Measurements from ENCODE around the gene SERPINA10. TPM values are rescaled to one million over a fixed set of nuclear protein-coding genes. Genes with fewer than 3 reads are reported as not detected.

SERPINA10 gene
- polyA plus RNA-seq, 1 experiment: not detected

GRCh38 chr14:94307410-94307992 lies 14.4 kb upstream of the SERPINA10 start:
- TF ChIP-seq CTCF (IDR thresholded peaks at IDR 0.05; ENCODE audit: insufficient read depth, low read depth, low read length): 0 out of 2 replicates have a peak, but pooled peaks have one; percentile 18
- no peak for DNase-seq (ENCODE audit: low read depth)
- CTCF ChIA-PET: no interaction called here
- Histone ChIP-seq H3K27me3 (ENCODE audit: control insufficient read depth, insufficient read depth, low read length) (no peaks in the 10 kb centered on the region), H3K36me3 (ENCODE audit: control insufficient read depth, insufficient read depth, low read length) (no peaks in the 10 kb centered on the region), H3K4me3 (ENCODE audit: low read depth, low read length) (no peak overlapping the region)
- POLR2A ChIA-PET: no interaction called here

- POLR2A ChIA-PET: no interaction called here
- CTCF ChIA-PET: no interaction called here
- H3K27me3 ChIP-seq (ENCODE audit: control insufficient read depth, insufficient read depth, low read length): no peaks in the 10 kb centered on the region
- no peaks in the 10 kb centered on the region for H3K36me3 ChIP-seq (ENCODE audit: control insufficient read depth, insufficient read depth, low read length)
- H3K4me3 ChIP-seq (ENCODE audit: low read depth, low read length): no peak overlapping the region
- no peak for TF ChIP-seq CTCF (IDR thresholded peaks at IDR 0.05; ENCODE audit: insufficient read depth, low read depth, low read length)
- no peak for DNase-seq (ENCODE audit: low read depth)
Observed at GRCh38 chr14:94306047-94306978, 13.2 kb upstream of the SERPINA10 start.

- no peaks in the 10 kb centered on the region for H3K36me3 ChIP-seq (ENCODE audit: control insufficient read depth, insufficient read depth, low read length)
- H3K27me3 ChIP-seq (ENCODE audit: control insufficient read depth, insufficient read depth, low read length): no peaks in the 10 kb centered on the region
- CTCF ChIA-PET: no interaction called here
- no peak for TF ChIP-seq CTCF (IDR thresholded peaks at IDR 0.05; ENCODE audit: insufficient read depth, low read depth, low read length)
- DNase-seq (ENCODE audit: low read depth): no peak
- POLR2A ChIA-PET: no interaction called here
- no peak overlapping the region for H3K4me3 ChIP-seq (ENCODE audit: low read depth, low read length)
Observed at GRCh38 chr14:94305620-94306019, 12.6 kb upstream of the SERPINA10 start.

GRCh38 chr14:94304243-94304642 lies 11.2 kb upstream of the SERPINA10 start:
- POLR2A ChIA-PET: no interaction called here
- H3K4me3 ChIP-seq (ENCODE audit: low read depth, low read length): no peak overlapping the region
- H3K27me3 ChIP-seq (ENCODE audit: control insufficient read depth, insufficient read depth, low read length): no peaks in the 10 kb centered on the region
- CTCF ChIA-PET: no interaction called here
- no peak for TF ChIP-seq CTCF (IDR thresholded peaks at IDR 0.05; ENCODE audit: insufficient read depth, low read depth, low read length)
- H3K36me3 ChIP-seq (ENCODE audit: control insufficient read depth, insufficient read depth, low read length): no peaks in the 10 kb centered on the region
- no peak for DNase-seq (ENCODE audit: low read depth)

GRCh38 chr14:94303111-94303510 lies 10.0 kb upstream of the SERPINA10 start:
- TF ChIP-seq CTCF (IDR thresholded peaks at IDR 0.05; ENCODE audit: insufficient read depth, low read depth, low read length): no peak
- ChIA-PET POLR2A (no interaction called here), CTCF (no interaction called here)
- no peak for DNase-seq (ENCODE audit: low read depth)
- no peaks in the 10 kb centered on the region for H3K27me3 ChIP-seq (ENCODE audit: control insufficient read depth, insufficient read depth, low read length)
- no peak overlapping the region for H3K4me3 ChIP-seq (ENCODE audit: low read depth, low read length)
- no peaks in the 10 kb centered on the region for H3K36me3 ChIP-seq (ENCODE audit: control insufficient read depth, insufficient read depth, low read length)
